C1 segment of cervical spinal cord (tissue), 14 donors: Measurements from ENCODE around the gene RRAS.
A peak's percentile ranks its signal among the peaks of the same experiment; 100 is the strongest.

Experiments used
- DNase-seq, 14 donors: peaks; one replicate each; lab custom pipeline; 2025; lab: John Stamatoyannopoulos, UW

RRAS gene

DNA sequence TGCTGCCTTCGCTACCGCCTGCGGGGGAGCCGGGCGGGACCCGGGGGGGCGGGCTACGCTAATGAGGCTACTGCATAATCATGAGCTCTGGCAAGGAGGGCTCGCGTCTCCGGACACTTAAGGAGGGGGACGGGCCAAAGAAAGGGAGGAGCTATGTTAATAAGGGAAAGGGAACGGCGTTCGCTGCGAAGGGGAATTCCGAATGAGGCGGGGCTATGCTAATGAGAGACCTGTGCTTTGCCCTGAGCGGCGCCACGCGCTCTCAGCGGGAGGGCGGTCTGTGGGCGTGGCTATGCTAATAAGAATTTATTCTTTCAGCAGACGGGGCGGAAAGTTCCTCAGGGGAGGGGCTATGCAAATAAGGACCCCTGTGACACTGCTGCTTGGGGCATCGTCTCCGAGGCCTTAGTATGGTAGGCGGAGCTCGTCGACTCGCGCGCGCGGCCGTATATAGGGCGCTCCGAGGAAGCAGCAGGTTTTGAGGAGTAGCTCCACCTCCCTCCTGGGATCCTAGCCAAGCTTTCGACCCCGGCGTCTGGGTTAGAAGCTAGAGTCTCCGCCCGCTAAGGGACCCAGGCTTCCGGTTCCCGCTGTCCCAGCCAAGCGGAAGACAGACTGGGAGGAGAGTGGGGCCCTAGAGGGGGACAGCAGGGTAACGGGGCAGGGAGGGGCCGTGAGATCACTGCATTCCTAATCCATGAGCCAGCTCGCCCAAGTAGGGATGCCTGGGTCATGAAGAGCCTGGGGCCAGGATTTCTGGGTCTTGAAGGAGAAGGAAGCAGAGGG lies at the start of gene RRAS:
Gene RRAS (minus strand): TSS at position 31 of the 786 bp plus-strand sequence. CDS start 45 bp downstream, outside the sequence.
- peak; percentile 72 to 99 (median 96) for DNase-seq

DNA sequence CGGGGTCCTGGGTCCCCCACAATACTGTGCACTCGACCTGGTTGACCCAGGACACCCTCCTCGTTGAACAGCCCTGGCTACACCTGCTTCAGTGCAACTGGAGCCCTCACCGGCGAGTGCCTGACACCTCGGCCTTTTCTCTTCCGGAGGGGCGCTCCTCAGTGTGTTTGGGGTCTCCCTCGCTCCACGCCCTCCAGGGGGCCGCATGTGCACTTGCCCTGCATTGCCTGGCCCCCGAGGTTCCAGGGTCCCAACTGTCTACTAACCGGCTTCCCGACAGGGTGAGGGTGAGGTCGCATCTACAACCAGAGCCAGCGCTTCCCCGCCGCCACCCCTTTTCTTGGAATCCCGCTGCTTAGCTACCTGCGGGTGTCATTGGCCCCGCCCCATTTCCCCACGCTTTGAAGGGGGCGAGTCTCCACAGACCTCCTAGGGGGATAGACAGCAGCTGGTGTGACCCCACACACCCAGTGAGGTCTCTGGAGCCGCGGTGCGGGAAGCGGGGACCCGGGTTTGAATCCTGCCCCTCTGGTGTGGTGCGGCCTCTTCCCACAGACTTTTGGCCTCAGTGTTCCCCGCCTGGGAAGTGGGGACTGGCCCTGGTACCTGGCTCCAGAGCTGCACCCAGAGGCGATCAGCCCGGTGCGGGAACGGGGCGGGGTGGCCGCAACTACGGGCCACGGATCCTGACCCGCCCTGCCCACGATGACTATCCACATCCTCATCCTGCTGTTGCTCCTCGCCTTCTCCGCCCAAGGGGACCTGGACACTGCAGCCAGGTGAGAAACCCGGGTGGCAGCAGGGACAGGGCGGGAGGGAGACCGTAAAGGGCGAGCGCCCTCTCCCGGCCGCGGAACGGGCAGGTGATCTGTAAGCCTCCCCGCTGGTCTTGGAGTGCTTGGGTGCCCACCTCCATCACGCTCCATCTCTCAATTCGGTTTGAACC lies 49.5 kb upstream of the RRAS start, which contains the start of gene ADM5:
Gene ADM5 (plus strand): TSS at position 462 of the 946 bp plus-strand sequence. CDS start 244 bp downstream, at position 706.
- DNase-seq: peak in 7 of 14 donors; percentile 6 to 74 (median 22)

- DNase-seq: no peak
Measured at GRCh38 chr19:49688531-49689132, 48.7 kb upstream of the RRAS start.

GRCh38 chr19:49687566-49688316 lies 47.8 kb upstream of the RRAS start:
- DNase-seq: no peak

DNA sequence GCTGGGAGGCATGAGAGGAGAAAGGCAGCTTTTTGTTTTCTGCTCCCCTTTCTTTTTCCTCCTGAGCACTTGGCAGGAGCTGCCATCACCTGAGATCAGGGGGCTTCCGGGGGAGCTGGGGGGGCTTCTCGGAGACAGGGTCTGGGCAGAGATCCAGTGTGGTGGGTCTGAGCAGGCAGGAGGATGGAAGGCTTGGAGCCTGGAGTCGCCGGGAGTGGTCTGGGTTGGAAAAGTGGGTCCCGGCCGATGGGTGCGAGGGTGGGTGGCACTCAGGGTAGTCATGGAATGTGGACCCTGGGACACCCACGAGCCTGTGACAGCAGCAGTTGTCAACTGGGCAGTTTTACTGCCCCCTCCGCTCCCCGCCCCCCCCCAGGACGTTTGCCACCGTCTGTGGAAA lies 47.2 kb upstream of the RRAS start:
- no peak for DNase-seq

DNA sequence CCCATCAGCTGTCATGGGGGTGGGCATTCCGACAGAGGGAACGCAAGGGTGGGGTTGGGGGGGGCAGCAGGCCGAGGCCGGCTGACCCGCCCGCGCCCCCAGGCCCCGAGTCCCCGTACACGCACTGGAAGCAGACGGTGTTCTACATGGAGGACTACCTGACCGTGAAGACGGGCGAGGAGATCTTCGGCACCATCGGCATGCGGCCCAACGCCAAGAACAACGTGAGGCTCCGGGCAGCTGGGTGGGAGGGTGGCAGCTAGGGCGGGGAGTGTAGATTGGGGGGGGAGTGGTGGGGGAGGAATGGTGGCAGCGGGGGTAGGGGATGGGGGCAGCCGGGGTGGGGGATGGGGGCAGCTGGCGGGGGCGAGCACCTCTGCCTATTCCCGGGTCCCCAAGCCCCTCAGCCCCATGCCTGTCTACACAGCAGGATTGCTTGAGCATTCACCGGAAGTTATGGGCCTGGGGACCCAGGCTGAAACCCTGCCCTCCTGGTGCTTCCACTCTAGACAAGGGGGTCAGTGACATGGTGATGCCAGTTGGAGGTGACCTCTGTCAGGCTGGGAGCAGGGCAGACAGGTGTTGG lies 46.7 kb upstream of the RRAS start:
- DNase-seq: no peak

- no peak for DNase-seq
Measured at GRCh38 chr19:49685845-49686332, 45.9 kb upstream of the RRAS start.

- DNase-seq: no peak
Measured at GRCh38 chr19:49684983-49685553, 45.1 kb upstream of the RRAS start.

GRCh38 chr19:49684251-49684982 lies 44.5 kb upstream of the RRAS start:
- no peak for DNase-seq

DNA sequence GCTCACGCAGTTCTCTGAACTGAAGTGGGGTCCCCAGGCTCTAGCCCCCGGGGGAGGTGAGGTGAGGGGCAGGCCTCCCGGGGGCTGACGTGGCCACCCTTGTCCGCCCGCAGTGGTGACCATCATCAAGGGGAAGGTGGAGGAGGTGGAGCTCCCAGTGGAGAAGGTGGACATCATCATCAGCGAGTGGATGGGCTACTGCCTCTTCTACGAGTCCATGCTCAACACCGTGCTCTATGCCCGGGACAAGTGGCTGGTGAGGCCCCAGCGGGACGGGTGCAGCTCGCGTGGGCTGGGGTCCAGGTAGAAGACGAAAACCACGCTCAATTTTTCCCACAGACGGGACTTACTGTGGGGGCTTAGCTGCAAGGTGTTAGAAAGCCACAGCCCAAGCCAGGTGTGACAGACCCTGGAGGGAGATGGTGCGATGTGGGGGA lies 43.9 kb upstream of the RRAS start:
- no peak for DNase-seq

DNA sequence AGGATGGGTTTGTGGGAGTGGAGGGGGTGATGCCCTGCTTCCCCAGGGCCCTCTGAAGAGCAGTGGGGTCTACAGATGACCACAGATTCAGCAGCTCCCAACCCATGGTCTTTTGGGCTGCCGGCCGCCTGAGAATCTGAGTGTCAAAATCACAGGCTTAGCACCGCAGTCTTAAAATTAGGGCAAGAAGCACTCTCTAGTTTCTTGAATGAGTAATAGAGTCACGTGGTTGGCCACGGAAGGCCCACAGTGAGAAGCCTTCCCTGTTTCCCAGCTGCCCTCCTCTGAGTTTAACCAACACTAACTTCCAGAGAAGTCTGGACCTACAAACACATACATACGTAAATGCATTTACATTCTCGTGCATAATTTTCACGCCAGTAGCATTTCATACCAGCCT lies 42.3 kb upstream of the RRAS start:
- no peak for DNase-seq

GRCh38 chr19:49681830-49682229 lies 41.9 kb upstream of the RRAS start:
- no peak for DNase-seq

- peak in 13 of 14 donors; percentile 27 to 88 (median 76) for DNase-seq
Measured at GRCh38 chr19:49680421-49681351, 40.7 kb upstream of the RRAS start.

- no peak for DNase-seq
Measured at GRCh38 chr19:49679771-49680413, 39.9 kb upstream of the RRAS start.

DNA sequence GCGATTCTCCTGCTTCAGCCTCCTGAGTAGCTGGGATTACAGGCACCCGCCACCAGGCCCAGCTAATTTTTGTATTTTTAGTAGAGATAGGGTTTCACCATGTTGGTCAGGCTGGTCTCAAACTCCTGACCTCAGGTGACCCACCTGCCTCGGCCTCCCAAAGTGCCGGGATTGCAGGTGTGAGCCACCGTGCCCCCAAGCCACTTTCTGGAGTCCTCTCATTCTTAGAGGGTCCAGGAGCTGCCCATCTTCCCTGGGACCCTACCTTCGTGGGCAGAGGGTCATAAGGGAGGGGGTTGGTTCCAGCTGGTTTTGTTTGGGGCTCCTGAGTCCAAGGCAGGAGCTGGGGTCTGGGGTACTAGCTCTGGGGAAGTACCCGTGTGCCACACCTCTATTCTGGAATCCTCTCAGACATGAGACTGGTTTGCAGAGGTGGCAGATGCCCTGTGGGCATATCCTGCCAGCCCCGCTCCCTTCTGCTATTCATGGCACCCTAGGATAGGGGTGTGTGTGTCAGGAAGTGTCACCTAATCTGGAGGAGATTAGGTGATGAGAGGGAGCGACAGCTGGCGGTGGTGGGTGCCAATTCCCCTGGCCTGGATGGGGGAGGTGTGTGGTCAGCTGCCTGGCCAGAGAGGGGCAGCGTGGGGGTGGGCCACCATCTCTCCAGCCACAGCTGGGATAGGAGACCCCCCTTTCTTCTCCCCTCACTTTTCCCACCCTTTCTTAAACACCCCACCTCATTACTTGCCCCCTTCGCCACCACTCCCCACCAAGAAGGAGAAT lies 39.2 kb upstream of the RRAS start:
- no peak for DNase-seq

DNA sequence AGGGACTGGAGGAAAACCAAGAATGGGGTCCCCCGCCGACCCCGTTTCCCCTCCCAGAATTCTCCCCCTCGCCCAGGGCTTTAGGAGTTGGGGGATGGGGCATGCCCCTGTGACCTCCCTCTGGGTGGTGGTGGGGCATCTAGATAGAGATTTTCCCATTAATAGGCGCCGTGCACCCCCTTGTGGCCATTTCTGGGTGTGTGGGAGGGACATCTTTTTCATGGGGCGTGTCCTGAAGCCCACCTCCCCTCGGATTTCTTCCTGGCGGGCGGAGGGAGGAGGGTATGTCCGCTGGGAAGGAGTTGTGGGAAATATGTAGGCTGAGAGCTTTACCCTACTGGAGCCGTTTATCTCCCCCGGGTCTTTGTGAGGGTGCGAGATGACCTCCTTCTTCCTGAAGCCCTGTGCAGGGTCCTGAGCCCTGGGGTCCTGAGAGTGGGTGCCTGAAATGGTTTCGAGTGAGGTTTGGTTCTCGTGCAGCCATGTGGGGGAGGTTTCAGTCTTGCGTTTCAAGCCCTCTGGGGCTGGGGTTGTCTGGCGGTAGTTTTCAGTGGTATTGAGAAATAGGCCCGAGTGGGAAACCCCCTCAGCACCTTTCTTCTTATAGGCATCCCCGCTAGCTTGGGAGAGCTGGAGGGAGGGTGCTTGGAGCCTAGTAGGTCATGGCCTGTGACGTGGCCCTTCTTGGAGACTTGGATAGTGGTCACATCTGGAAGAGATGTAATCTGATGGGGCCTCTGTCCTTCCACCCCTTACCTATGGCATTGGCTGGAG lies 38.1 kb upstream of the RRAS start:
- DNase-seq: peak in 10 of 14 donors; percentile 19 to 63 (median 38)
